K562 (cell line): ENCODE data around the gene DAD1. TPM values are rescaled to one million over a fixed set of nuclear protein-coding genes. Genes with fewer than 3 reads are reported as not detected.

Source experiments
- ATAC-seq: fragments of 200-7000 bp; cut with Tn5 transposase; 3 replicates; pipeline ENCODE4 v1.9.1; 2020; ENCODE audit warnings: moderate library complexity
- BruUV-seq: library from RNA; stranded (reverse); fragments of 400-500 nt; replicated peaks from 2 replicates; lab custom pipeline; 2021; lab: Mats Ljungman, UMichigan
- CTCF ChIA-PET: fragments of 300-600 bp; formaldehyde crosslinking; extraction: SDS; loops from one replicate; lab custom pipeline; 2021; ENCODE audit warnings: low intra/inter-chr PET ratio; lab: Yijun Ruan, JAX
- POLR2A ChIA-PET: fragments of 300-600, 350-650 bp; sonication (Branson Sonifier 250); formaldehyde crosslinking; extraction: SDS; loops from one replicate; lab custom pipeline; 2021; ENCODE audit warnings: antibody characterized with exemption, inconsistent platforms; lab: Yijun Ruan, JAX
- DNase-seq, 4 experiments: peaks; one replicate each; pipeline versions ENCODE4 v3.0.0 to v3.0.0-alpha.2; 2011 to 2018; ENCODE audit warnings: low spot score in 3 of 4, mixed read lengths in 3 of 4; ENCODE audit errors: extremely low read depth in 1 of 4
- FAIRE-seq: peaks from 2 replicates; lab custom pipeline; 2011; peaks lifted over from hg19 to GRCh38; lab: Jason Lieb, UNC
- H2AFZ ChIP-seq: 2 replicates; pipeline ENCODE4 v1.6.0; 2011; ENCODE audit warnings: low read depth, low read length, control low read depth, inconsistent platforms
- H3K27ac ChIP-seq: fragments of 200-600 bp; 3 replicates; pipeline ENCODE4 v1.8.0; 2011; ENCODE audit warnings: low read depth, mild to moderate bottlenecking, control low read depth, inconsistent platforms, low read length, moderate library complexity, mixed read lengths; ENCODE audit errors: extremely low read depth
- H3K27me3 ChIP-seq, 2 experiments: fragments of 300-600 bp in 1 of 2; 2 replicates in 1 of 2; 3 replicates in 1 of 2; pipeline versions ENCODE4 v1.6.0 to v1.8.0; 2011; ENCODE audit warnings: inconsistent platforms in 2 of 2, low read length in 2 of 2, mild to moderate bottlenecking in 1 of 2, mixed read lengths in 1 of 2, moderate library complexity in 1 of 2; ENCODE audit not compliant: control insufficient read depth in 2 of 2, insufficient read depth in 2 of 2
- H3K36me3 ChIP-seq: fragments of 300-600 bp; 3 replicates; pipeline ENCODE4 v1.8.0; 2011; ENCODE audit warnings: mild to moderate bottlenecking, low read length, inconsistent platforms; ENCODE audit not compliant: control insufficient read depth, insufficient read depth
- H3K4me1 ChIP-seq, 2 experiments: fragments of 200-600 bp in 1 of 2; replicated peaks in 1 of 2; 2 replicates in 1 of 2; 3 replicates in 1 of 2; pipeline versions ENCODE4 v1.5.1 to v1.8.0; 2011; ENCODE audit warnings: inconsistent platforms in 2 of 2, low read length in 2 of 2, mild to moderate bottlenecking in 1 of 2, mixed read lengths in 1 of 2, moderate library complexity in 1 of 2; ENCODE audit not compliant: control insufficient read depth in 2 of 2, insufficient read depth in 2 of 2
- H3K4me2 ChIP-seq: 2 replicates; pipeline ENCODE4 v1.6.1; 2011; ENCODE audit warnings: low read length, control low read depth, inconsistent platforms, mixed read lengths; ENCODE audit not compliant: insufficient read depth
- H3K4me3 ChIP-seq: fragments of 200-600 bp; sonication (generic), shearing (Covaris generic); 2 replicates; pipeline ENCODE4 v1.5.1; 2016; ENCODE audit warnings: control low read depth, inconsistent platforms
- H3K79me2 ChIP-seq: fragments of 200-600 bp; 3 replicates; pipeline ENCODE4 v1.8.0; 2011; ENCODE audit warnings: low read length, inconsistent platforms; ENCODE audit not compliant: control insufficient read depth, insufficient read depth
- H3K9ac ChIP-seq, 2 experiments: 2 replicates each; pipeline versions ENCODE4 v1.6.0 to v1.6.1; 2011; ENCODE audit warnings: low read depth in 2 of 2, low read length in 2 of 2, control low read depth in 1 of 2, inconsistent platforms in 1 of 2, mild to moderate bottlenecking in 1 of 2, mixed read lengths in 1 of 2; ENCODE audit not compliant: insufficient read depth in 1 of 2
- H3K9me1 ChIP-seq: one replicate; pipeline ENCODE4 v1.6.0; 2011; ENCODE audit warnings: inconsistent platforms, mild to moderate bottlenecking, low read length, moderate library complexity; ENCODE audit not compliant: control insufficient read depth, insufficient read depth
- H3K9me3 ChIP-seq: replicated peaks from 2 replicates; pipeline ENCODE4 v1.5.1; 2011; ENCODE audit warnings: low read depth, low read length, inconsistent platforms; ENCODE audit not compliant: control insufficient read depth, insufficient read depth
- H4K20me1 ChIP-seq: replicated peaks from 2 replicates; pipeline ENCODE4 v1.6.1; 2011; ENCODE audit warnings: low read length, inconsistent platforms, mixed read lengths; ENCODE audit not compliant: control insufficient read depth, insufficient read depth
- SAFB ChIP-seq: fragments of 200-400 bp; formaldehyde crosslinking; IDR thresholded peaks from 2 replicates; pipeline ENCODE4 v1.6.1; 2017; ENCODE audit warnings: low read depth, low read length, borderline replicate concordance
- STAG1 ChIP-seq: sonication (generic); formaldehyde crosslinking; IDR thresholded peaks from 2 replicates; pipeline ENCODE4 v1.5.0; 2020; ENCODE audit warnings: missing genetic modification reagents, borderline replicate concordance
- WGBS: fragments of 100-300 bp; shearing (Covaris generic); methylation state at CpG from one replicate; pipeline ENCODE4 v1.1.6; 2016; ENCODE audit warnings: low coverage, mixed read lengths; ENCODE audit not compliant: insufficient coverage; ENCODE audit errors: missing lambda C conversion rate; 5-methylcytosine and 5-hydroxymethylcytosine counted together
- in situ Hi-C: fragments of 300-500 bp; cut with MboI; formaldehyde crosslinking; loops from 4 replicates; pipeline ENCODE4 v1.15.0; 2018; ENCODE audit warnings: inconsistent platforms, mixed read lengths
- intact Hi-C: fragments of 100-400 bp; cut with micrococcal nuclease; formaldehyde crosslinking; loops from 2 replicates; pipeline ENCODE4 v1.14.2; 2022
- polyA plus RNA-seq, 8 experiments: library from polyadenylated mRNA; depleted of rRNA in 4 of 8; stranded (reverse) in 5 of 8; unstranded in 3 of 8; fragments of >200 nt; fragmentation: Nextera tagmentation in 2 of 8; fragmentation: Illumina TruSeq in 1 of 8; extraction: Ambion mirVana in 2 of 8; extraction: Trizol in 1 of 8; gene quantifications; 2 replicates each; pipeline versions ENCODE4 v1.2.1 to v1.2.3, GENCODE V29; 2011 to 2014; ENCODE audit warnings: inconsistent platforms in 1 of 8, missing spikeins in 1 of 8
- total RNA-seq, 7 experiments: library from RNA; depleted of rRNA in 6 of 7; stranded (reverse); fragments of >200 nt in 6 of 7; fragmentation: Illumina TruSeq in 2 of 7; extraction: Trizol in 2 of 7; gene quantifications; 2 replicates each; pipeline versions ENCODE4 v1.2.1 to v1.2.3, GENCODE V29; 2011 to 2021; ENCODE audit warnings: low replicate concordance in 1 of 7
- TF ChIP-seq, protein P1 (sequence below), 2 experiments: fragments of 450-650 bp; conservative IDR thresholded peaks; 2 replicates each; pipeline ENCODE4 v1.6.1; 2017; ENCODE audit warnings: mild to moderate bottlenecking in 2 of 2, moderate library complexity in 2 of 2
- TF ChIP-seq, protein P2 (sequence below): sonication (generic); formaldehyde crosslinking; IDR thresholded peaks from 2 replicates; pipeline ENCODE4 v1.8.0; 2023; ENCODE audit warnings: mild to moderate bottlenecking, missing genetic modification reagents
- TF ChIP-seq, protein P3 (sequence below): sonication (generic); formaldehyde crosslinking; IDR thresholded peaks from 2 replicates; pipeline ENCODE4 v1.8.0; 2022; ENCODE audit warnings: missing genetic modification reagents, mild to moderate bottlenecking, borderline replicate concordance

DAD1 gene
- total and polyA plus RNA-seq, 9 of the 15 experiments (the other 6 are each of a cell fraction or from before 2014, with no cell fraction given): 104 to 617 (median 222) TPM

DNA sequence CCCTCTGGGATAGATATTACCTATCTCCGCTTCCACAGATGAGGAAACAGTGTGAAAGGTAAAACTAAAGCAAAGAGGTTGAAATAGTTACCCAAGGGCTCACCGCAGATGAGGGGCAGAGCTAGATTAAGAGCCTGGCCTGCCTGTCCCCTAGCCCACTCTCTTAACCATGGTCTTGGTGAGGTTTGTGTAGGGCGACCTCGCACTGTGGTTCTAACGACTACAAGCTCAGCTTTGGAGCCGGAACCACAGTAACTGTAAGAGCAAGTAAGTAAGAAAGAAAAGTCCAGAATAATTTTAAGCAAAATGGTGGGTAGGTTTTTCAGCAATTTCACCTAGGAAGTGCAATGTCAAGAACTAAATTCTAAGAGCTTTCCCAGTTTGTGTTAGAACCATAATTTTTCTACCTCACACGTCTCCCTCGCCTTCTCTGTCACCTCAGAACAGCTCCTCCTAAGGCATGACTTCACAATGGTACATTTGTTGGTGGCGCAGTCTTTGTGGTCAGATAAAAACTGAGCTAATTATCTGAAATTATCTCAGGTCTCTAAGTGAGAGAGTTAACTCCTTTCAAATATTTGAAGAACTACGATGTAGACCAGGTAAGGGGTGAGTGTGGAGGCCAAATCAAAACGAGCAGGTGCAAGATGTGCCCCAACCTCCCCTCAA is 64.8 kb downstream of the DAD1 start:
- ATAC-seq (no peak), DNase-seq (no peak), FAIRE-seq (no peak)
- TF ChIP-seq SAFB (no peak), STAG1 (CRISPR knock-in tag) (no peak)
- TF ChIP-seq, protein P1, sequence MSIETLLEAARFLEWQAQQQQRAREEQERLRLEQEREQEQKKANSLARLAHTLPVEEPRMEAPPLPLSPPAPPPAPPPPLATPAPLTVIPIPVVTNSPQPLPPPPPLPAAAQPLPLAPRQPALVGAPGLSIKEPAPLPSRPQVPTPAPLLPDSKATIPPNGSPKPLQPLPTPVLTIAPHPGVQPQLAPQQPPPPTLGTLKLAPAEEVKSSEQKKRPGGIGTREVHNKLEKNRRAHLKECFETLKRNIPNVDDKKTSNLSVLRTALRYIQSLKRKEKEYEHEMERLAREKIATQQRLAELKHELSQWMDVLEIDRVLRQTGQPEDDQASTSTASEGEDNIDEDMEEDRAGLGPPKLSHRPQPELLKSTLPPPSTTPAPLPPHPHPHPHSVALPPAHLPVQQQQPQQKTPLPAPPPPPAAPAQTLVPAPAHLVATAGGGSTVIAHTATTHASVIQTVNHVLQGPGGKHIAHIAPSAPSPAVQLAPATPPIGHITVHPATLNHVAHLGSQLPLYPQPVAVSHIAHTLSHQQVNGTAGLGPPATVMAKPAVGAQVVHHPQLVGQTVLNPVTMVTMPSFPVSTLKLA (conservative IDR thresholded peaks at IDR 0.05): no peak
- TF ChIP-seq, protein P2, sequence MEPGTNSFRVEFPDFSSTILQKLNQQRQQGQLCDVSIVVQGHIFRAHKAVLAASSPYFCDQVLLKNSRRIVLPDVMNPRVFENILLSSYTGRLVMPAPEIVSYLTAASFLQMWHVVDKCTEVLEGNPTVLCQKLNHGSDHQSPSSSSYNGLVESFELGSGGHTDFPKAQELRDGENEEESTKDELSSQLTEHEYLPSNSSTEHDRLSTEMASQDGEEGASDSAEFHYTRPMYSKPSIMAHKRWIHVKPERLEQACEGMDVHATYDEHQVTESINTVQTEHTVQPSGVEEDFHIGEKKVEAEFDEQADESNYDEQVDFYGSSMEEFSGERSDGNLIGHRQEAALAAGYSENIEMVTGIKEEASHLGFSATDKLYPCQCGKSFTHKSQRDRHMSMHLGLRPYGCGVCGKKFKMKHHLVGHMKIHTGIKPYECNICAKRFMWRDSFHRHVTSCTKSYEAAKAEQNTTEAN (CRISPR knock-in tag): no peak
- TF ChIP-seq, protein P3, sequence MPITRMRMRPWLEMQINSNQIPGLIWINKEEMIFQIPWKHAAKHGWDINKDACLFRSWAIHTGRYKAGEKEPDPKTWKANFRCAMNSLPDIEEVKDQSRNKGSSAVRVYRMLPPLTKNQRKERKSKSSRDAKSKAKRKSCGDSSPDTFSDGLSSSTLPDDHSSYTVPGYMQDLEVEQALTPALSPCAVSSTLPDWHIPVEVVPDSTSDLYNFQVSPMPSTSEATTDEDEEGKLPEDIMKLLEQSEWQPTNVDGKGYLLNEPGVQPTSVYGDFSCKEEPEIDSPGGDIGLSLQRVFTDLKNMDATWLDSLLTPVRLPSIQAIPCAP (CRISPR knock-in tag): no peak
- no peaks in the 10 kb centered on the region for H3K9me3 ChIP-seq
- in situ Hi-C loops (no loop called here), intact Hi-C loops (no loop called here)
- H3K36me3 ChIP-seq: no peaks in the 10 kb centered on the region
- 23% methylated on average over 10 of the region's 11 CpGs for WGBS
- no peaks in the 10 kb centered on the region for H3K79me2 ChIP-seq
- H3K27me3 ChIP-seq: peaks cover 0 to 4% of the 10 kb centered on the region in 2 experiments; a peak in 1 of 5 replicates
- H3K4me3 ChIP-seq: no peak overlapping the region
- no peak overlapping the region for H3K4me2 ChIP-seq
- no peaks in the 10 kb centered on the region for H4K20me1 ChIP-seq
- no peak overlapping the region for H3K9ac ChIP-seq
- BruUV-seq: no TSS peak
- ChIA-PET POLR2A (no interaction called here), CTCF (no interaction called here)
- H3K27ac ChIP-seq: no peak overlapping the region
- H3K9me1 ChIP-seq: no peaks in the 10 kb centered on the region
- no peak overlapping the region for H2AFZ ChIP-seq
- peaks cover 0 to 8% of the 10 kb centered on the region in 2 experiments; a peak in 3 of 5 replicates for H3K4me1 ChIP-seq
